ENCODE measurements around the gene ZNF530. TPM values are rescaled to one million over a fixed set of nuclear protein-coding genes. Genes with fewer than 3 reads are reported as not detected.

The ZNF530 gene
- 10 to 100 TPM; 14.0 to 14.2 TPM for total RNA-seq

DNA sequence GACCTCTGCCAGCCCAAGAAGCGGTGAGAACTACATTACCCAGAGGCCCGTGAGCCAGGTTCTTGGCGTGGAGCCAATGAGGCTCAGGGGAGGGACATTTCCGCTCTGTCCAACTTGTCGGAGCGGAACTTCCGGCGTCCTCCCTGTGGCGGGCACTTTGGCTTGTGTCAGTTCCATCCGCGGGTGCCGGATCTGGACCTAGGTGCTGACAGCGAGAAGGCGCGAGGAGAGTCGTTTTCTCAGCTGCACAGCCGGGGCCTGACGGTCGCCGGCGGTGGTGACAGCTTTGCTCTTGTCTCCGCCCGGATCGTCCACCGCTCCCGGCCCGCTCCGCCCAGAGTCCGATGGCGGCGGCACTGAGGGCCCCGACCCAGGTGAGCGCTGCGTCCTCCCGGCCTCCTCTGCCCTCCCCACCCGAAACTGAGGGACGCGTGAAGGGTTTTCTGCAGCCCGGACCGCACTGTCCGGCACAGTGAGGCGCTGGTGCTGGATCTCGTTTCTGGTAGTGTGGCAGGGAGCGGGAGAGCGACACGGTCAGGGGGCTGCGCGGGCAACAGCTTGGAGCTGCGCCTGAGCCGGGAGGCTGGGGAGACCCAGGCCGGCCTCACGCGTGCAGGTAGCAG, at the start of gene ZNF530:
ZNF530 (plus strand) TSS at position 125 of the 623 bp plus-strand sequence. CDS start 4,461 bp downstream, outside the sequence.
- DNase-seq (peak; percentile 87), ATAC-seq (ENCODE audit: low read depth) (peak; percentile 98)
- POLR2A ChIA-PET: interaction anchor here (0.8 to 1.9 kb wide), 4 partner anchors 13 to 109 kb away, joined by 3 to 9 read pairs (median 4); partner anchors contain the start of genes ZIK1, ZNF134 and ZNF154
- Mint-ChIP-seq H3K36me3 (peaks cover 48% of the 10 kb centered on the region), H3K4me1 (peaks cover 18% of the 10 kb centered on the region), H3K27ac (peak within 1 kb of the TSS; percentile 89), H3K9me3 (peaks cover 45% of the 10 kb centered on the region), H3K27me3 (no peaks in the 10 kb centered on the region), H3K4me3 (peak within 1 kb of the TSS; percentile 90)

DNA sequence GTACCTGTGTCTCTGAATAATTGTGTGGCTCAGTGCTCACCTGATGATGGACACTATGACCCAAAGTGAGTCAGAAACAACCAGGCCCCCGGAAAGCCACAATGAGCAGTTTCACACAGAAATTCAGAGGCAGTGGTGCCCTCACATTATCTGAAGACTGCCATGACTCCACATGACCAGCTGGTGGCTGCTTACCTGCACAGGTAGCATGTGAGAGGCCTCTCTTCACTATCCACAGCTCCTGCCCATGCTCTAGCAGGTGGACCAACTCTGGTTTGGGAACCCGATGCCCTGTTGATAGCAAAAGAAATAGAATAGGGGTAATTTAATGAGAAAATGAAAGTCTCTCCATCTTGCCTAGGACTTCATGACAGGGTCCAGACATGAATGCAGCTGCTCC, 47.3 kb upstream of the ZNF530 start:
- ATAC-seq (ENCODE audit: low read depth) (no peak), DNase-seq (no peak)
- Mint-ChIP-seq H3K4me1 (peaks cover 2% of the 10 kb centered on the region), H3K4me3 (no peak overlapping the region), H3K9me3 (peaks cover 48% of the 10 kb centered on the region), H3K27me3 (no peaks in the 10 kb centered on the region), H3K27ac (no peak overlapping the region), H3K36me3 (peaks cover 99% of the 10 kb centered on the region)
- POLR2A ChIA-PET: no interaction called here

GRCh38 chr19:57557659-57558058, 42.0 kb upstream of the ZNF530 start:
- H3K4me3 Mint-ChIP-seq: peak overlapping the region; percentile 95
- ATAC-seq (ENCODE audit: low read depth): no peak

DNA sequence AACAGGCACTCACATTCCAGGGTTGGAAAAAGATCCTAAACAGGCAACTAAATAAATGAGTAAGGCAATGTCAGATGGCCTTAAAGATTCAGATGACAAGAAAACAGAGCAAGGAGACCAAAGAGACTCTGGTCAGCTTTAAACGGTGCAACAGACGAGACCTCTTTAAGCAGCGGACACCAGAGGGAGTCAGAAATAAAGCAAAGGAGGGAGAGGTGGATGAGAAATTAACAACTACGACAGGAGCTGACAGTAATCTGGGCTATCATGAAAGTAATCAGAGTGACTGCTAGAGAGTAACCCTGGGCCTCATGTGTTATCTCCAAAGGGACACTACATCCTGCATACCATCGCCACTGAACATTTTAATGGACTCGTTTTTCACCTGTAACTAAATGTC, 41.2 kb upstream of the ZNF530 start:
- Mint-ChIP-seq H3K27me3 (no peaks in the 10 kb centered on the region), H3K9me3 (peaks cover 32% of the 10 kb centered on the region), H3K27ac (peak overlapping the region; percentile 94), H3K4me3 (peak overlapping the region; percentile 95), H3K36me3 (peaks cover 54% of the 10 kb centered on the region), H3K4me1 (peaks cover 25% of the 10 kb centered on the region)
- POLR2A ChIA-PET: interaction anchor here (0.6 to 1.2 kb wide), 2 partner anchors 26 to 188 kb away, joined by 3 read pairs; partner anchors contain the start of genes ZIK1 and ZNF776
- ATAC-seq (ENCODE audit: low read depth): no peak
- DNase-seq: no peak

More at GRCh38 chr19:57557659-57558058, 42.0 kb upstream of the ZNF530 start:
- no peak for DNase-seq
- peaks cover 39% of the 10 kb centered on the region for H3K9me3 Mint-ChIP-seq
- no peak overlapping the region for H3K27ac Mint-ChIP-seq
- H3K36me3 Mint-ChIP-seq: peaks cover 63% of the 10 kb centered on the region
- POLR2A ChIA-PET: no interaction called here
- no peaks in the 10 kb centered on the region for H3K27me3 Mint-ChIP-seq
- peaks cover 25% of the 10 kb centered on the region for H3K4me1 Mint-ChIP-seq

DNA sequence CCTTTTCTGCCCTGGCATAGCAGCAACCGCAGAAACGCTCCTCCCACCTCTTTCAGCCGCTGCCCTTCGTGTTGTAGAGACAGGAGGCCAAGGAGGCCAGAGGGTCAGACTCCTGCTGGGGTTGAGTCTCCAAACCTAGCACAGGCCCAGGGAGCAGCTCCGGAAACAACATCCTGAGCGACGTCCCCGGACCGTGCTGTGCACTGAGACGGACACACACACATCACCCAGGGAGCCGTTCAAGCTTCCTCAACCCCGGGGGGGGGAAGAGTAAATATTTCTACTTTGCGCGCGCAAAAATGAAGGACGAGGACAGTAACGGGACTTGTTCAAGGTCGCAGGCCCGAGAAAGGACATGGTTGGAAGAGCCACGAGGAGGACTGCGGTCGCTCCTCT, 40.7 kb upstream of the ZNF530 start:
- peak; percentile 44 for DNase-seq
- peak; percentile 55 for ATAC-seq (ENCODE audit: low read depth)
- Mint-ChIP-seq H3K9me3 (peaks cover 32% of the 10 kb centered on the region), H3K27me3 (no peaks in the 10 kb centered on the region), H3K4me1 (peaks cover 25% of the 10 kb centered on the region), H3K36me3 (peaks cover 49% of the 10 kb centered on the region), H3K4me3 (peak overlapping the region; percentile 95), H3K27ac (peak overlapping the region; percentile 94)
- POLR2A ChIA-PET: interaction anchor here (0.6 to 1.2 kb wide), 2 partner anchors 25 to 188 kb away, joined by 3 read pairs; partner anchors contain the start of genes ZIK1 and ZNF776

- Mint-ChIP-seq H3K9me3 (peaks cover 30% of the 10 kb centered on the region), H3K4me1 (peaks cover 25% of the 10 kb centered on the region), H3K36me3 (peaks cover 44% of the 10 kb centered on the region), H3K4me3 (peak within 1 kb of the TSS; percentile 95), H3K27me3 (no peaks in the 10 kb centered on the region), H3K27ac (peak within 1 kb of the TSS; percentile 94)
- ATAC-seq (ENCODE audit: low read depth) (peak; percentile 88), DNase-seq (peak; percentile 87)
- POLR2A ChIA-PET: interaction anchor here (1.2 kb wide), 1 partner anchor 25 kb away, joined by 3 read pairs; the partner anchor contains the start of gene ZIK1
Measured at GRCh38 chr19:57559404-57560025, 40.2 kb upstream of the ZNF530 start, which contains the start of gene ZNF550. TSS of gene ZNF550 (minus strand) at chr19:57559863. CDS start at chr19:57559682, 181 bp downstream.

DNA sequence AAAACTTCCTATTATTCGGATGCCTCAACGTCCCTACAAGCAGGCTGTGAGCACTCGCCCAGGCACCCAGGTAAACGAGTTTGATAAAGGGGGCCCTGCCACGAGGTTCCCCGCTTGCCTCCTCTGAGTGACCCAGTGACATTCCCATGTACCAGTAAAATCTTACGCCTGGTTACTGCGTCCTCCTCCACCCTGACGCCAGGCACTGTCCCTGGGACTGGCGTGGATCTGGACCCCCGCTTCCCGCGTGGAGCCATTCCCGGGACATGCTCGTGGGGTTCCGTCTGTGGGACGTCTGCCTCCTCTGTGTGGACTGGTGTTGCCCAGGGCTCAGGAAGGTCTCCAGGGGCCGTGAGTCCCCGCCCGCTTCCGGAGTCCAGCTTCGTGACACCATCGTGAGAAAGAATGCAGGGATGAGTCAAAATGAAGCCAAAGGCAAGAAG, 39.6 kb upstream of the ZNF530 start:
- Mint-ChIP-seq H3K9me3 (peaks cover 27% of the 10 kb centered on the region), H3K27me3 (no peaks in the 10 kb centered on the region), H3K4me3 (peak overlapping the region; percentile 95), H3K36me3 (peaks cover 38% of the 10 kb centered on the region), H3K4me1 (peaks cover 25% of the 10 kb centered on the region), H3K27ac (peak overlapping the region; percentile 94)
- DNase-seq (peak; percentile 36), ATAC-seq (ENCODE audit: low read depth) (no peak)
- POLR2A ChIA-PET: no interaction called here

- Mint-ChIP-seq H3K4me1 (peaks cover 15% of the 10 kb centered on the region), H3K27ac (no peak overlapping the region), H3K9me3 (peaks cover 42% of the 10 kb centered on the region), H3K4me3 (no peak overlapping the region), H3K36me3 (peaks cover 11% of the 10 kb centered on the region), H3K27me3 (no peaks in the 10 kb centered on the region)
- ATAC-seq (ENCODE audit: low read depth): no peak
- no peak for DNase-seq
- POLR2A ChIA-PET: no interaction called here
Measured at GRCh38 chr19:57563547-57563946, 36.1 kb upstream of the ZNF530 start.

- POLR2A ChIA-PET: no interaction called here
- Mint-ChIP-seq H3K4me3 (no peak overlapping the region), H3K27ac (no peak overlapping the region), H3K9me3 (peaks cover 41% of the 10 kb centered on the region), H3K27me3 (no peaks in the 10 kb centered on the region), H3K36me3 (peaks cover 10% of the 10 kb centered on the region), H3K4me1 (no peaks in the 10 kb centered on the region)
- no peak for DNase-seq
- ATAC-seq (ENCODE audit: low read depth): no peak
Measured at GRCh38 chr19:57566396-57567265, 33.1 kb upstream of the ZNF530 start.

DNA sequence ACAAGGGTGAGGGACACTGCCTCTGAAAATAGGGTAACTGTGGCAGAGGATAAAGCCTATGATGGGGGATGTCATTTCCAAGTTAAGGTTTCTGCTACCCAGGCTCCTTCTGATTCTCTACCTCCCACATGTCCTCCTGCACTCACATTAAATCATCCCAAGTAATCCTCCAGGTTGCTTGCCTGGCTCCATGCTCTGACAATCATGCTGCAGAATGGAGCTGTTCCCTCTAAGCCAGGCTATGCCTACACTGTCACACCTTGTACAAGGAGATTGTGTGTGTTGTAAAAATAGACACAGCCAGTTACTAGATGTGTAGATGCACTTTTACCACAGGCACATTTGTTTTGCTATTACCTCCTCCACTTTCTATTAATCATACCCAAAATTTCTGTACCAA, 29.0 kb upstream of the ZNF530 start:
- Mint-ChIP-seq H3K36me3 (peaks cover 50% of the 10 kb centered on the region), H3K27ac (no peak overlapping the region), H3K4me3 (no peak overlapping the region), H3K27me3 (no peaks in the 10 kb centered on the region), H3K4me1 (no peaks in the 10 kb centered on the region), H3K9me3 (peaks cover 48% of the 10 kb centered on the region)
- DNase-seq (no peak), ATAC-seq (ENCODE audit: low read depth) (no peak)
- POLR2A ChIA-PET: no interaction called here

GRCh38 chr19:57572415-57572947, 27.2 kb upstream of the ZNF530 start:
- POLR2A ChIA-PET: no interaction called here
- Mint-ChIP-seq H3K9me3 (peaks cover 53% of the 10 kb centered on the region), H3K36me3 (peaks cover 64% of the 10 kb centered on the region), H3K27ac (no peak overlapping the region), H3K27me3 (no peaks in the 10 kb centered on the region), H3K4me1 (peaks cover 9% of the 10 kb centered on the region), H3K4me3 (no peak overlapping the region)
- DNase-seq (no peak), ATAC-seq (ENCODE audit: low read depth) (no peak)

DNA sequence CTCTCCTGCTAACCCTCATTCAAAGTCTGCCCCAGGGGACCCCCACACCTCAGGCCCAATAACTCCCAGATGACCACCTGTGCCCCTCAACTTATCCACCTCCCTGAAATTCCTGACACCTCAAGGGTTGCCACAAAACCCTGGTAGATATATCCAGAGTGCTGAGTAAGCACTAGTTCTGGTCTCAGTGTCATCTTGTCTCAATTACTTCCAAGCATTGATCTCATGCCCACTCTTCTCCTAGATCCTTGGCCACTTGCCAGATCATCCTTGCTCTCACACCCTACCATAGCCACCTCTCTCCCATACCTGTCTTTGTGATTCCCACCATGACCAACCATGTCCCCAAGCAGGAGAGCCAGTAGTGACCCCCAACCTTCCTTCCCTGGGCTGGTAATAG, 23.0 kb upstream of the ZNF530 start:
- peaks cover 44% of the 10 kb centered on the region for H3K9me3 Mint-ChIP-seq
- POLR2A ChIA-PET: no interaction called here
- DNase-seq (no peak), ATAC-seq (ENCODE audit: low read depth) (no peak)
- H3K4me3 Mint-ChIP-seq: peak overlapping the region; percentile 11
- peaks cover 59% of the 10 kb centered on the region for H3K36me3 Mint-ChIP-seq
- peaks cover 18% of the 10 kb centered on the region for H3K4me1 Mint-ChIP-seq
- H3K27ac Mint-ChIP-seq: no peak overlapping the region
- H3K27me3 Mint-ChIP-seq: no peaks in the 10 kb centered on the region

Data from activated naive CD8-positive, alpha-beta T cell treated with anti-CD3 and anti-CD28 coated beads, Interleukin-2, amount 10 ng/mL, durations not matched to agents 7 days and 5 days (primary cell).